GM19193 (cell line): ENCODE results near the gene LYPLA2.

Source experiments
- POLR2A ChIP-seq: IDR thresholded peaks from 4 replicates; pipeline ENCODE4 v1.6.1; 2011; ENCODE audit not compliant: insufficient read depth, insufficient read length; ENCODE audit errors: extremely low read depth

LYPLA2 gene

GRCh38 chr1:23838401-23838866 lies 47.5 kb downstream of the LYPLA2 start:
- no peak for TF ChIP-seq POLR2A

GRCh38 chr1:23843644-23844043 lies 52.7 kb downstream of the LYPLA2 start:
- no peak for TF ChIP-seq POLR2A
